Peyer's patch (tissue), 4 donors: ENCODE measurements around the gene CCNJL.

Experiments
- CTCF ChIP-seq, 6 experiments: fragments of 450-650 bp in 4 of 6; fragments of 200-600 bp in 2 of 6; sonication (generic) in 1 of 6; IDR thresholded peaks; one replicate each; pipeline ENCODE4 v1.5.1; 2017 to 2019; ENCODE audit warnings: antibody characterized with exemption in 6 of 6, mild to moderate bottlenecking in 3 of 6, moderate library complexity in 1 of 6
- POLR2A ChIP-seq, 2 donors: fragments of 450-650 bp; IDR thresholded peaks; one replicate each; pipeline ENCODE4 v1.5.1; 2017; ENCODE audit warnings: antibody characterized with exemption in 2 of 2, mild to moderate bottlenecking in 2 of 2, moderate library complexity in 2 of 2

- TF ChIP-seq CTCF (IDR thresholded peaks at IDR 0.05) = no peak
- no peak for TF ChIP-seq POLR2A (IDR thresholded peaks at IDR 0.05)
Observed at GRCh38 chr5:160349935-160350303, 37.6 kb upstream of the CCNJL start.
